DND-41 (cell line): Measurements from ENCODE around the gene SKIC8.

Experiments
- ATAC-seq: fragments of 200-7000 bp; cut with Tn5 transposase; 3 replicates; pipeline ENCODE4 v1.9.1; 2021; ENCODE audit warnings: low read depth; ENCODE audit not compliant: insufficient read depth
- DNase-seq: peaks from one replicate; pipeline ENCODE4 v3.0.0-alpha.2; 2020
- H2AFZ ChIP-seq: 2 replicates; pipeline ENCODE4 v1.6.0; 2012; ENCODE audit warnings: low read depth, low read length
- H3K27ac ChIP-seq: 2 replicates; pipeline ENCODE4 v1.5.1; 2012; ENCODE audit warnings: low read length, inconsistent platforms
- H3K27me3 ChIP-seq: fragments of 200-600 bp; sonication (generic); 2 replicates; pipeline ENCODE4 v1.6.0; 2012; ENCODE audit warnings: low read length, mild to moderate bottlenecking, inconsistent platforms; ENCODE audit not compliant: insufficient read depth, poor library complexity
- H3K36me3 ChIP-seq: 2 replicates; pipeline ENCODE4 v1.5.1; 2012; ENCODE audit warnings: low read length, inconsistent platforms; ENCODE audit not compliant: insufficient read depth
- H3K4me1 ChIP-seq: 2 replicates; pipeline ENCODE4 v1.5.1; 2012; ENCODE audit warnings: mild to moderate bottlenecking, low read length; ENCODE audit not compliant: insufficient read depth
- H3K4me2 ChIP-seq: 2 replicates; pipeline ENCODE4 v1.6.0; 2012; ENCODE audit warnings: mild to moderate bottlenecking, moderate library complexity, low read length, inconsistent platforms; ENCODE audit not compliant: insufficient read depth
- H3K4me3 ChIP-seq, 2 experiments: fragments of 200-600 bp in 1 of 2; shearing (Covaris generic) in 1 of 2; 2 replicates each; pipeline ENCODE4 v1.5.1; 2012 to 2016; ENCODE audit warnings: inconsistent platforms in 2 of 2, low read length in 2 of 2, mild to moderate bottlenecking in 2 of 2, low read depth in 1 of 2, moderate library complexity in 1 of 2
- H3K79me2 ChIP-seq: 2 replicates; pipeline ENCODE4 v1.6.0; 2012; ENCODE audit warnings: low read length, inconsistent platforms; ENCODE audit not compliant: insufficient read depth
- H3K9ac ChIP-seq: 2 replicates; pipeline ENCODE4 v1.6.0; 2012; ENCODE audit warnings: low read depth, mild to moderate bottlenecking, inconsistent platforms, low read length, moderate library complexity
- H3K9me3 ChIP-seq: 2 replicates; pipeline ENCODE4 v1.5.1; 2012; ENCODE audit warnings: low read length, moderate library complexity, mild to moderate bottlenecking, inconsistent platforms; ENCODE audit not compliant: insufficient read depth, severe bottlenecking
- H4K20me1 ChIP-seq: 2 replicates; pipeline ENCODE4 v1.6.0; 2012; ENCODE audit warnings: low read length; ENCODE audit not compliant: insufficient read depth
- CTCF ChIP-seq: IDR thresholded peaks from 2 replicates; pipeline ENCODE4 v1.5.1; 2012; ENCODE audit warnings: borderline replicate concordance, low read length, moderate library complexity, mild to moderate bottlenecking; ENCODE audit not compliant: poor library complexity, severe bottlenecking; ENCODE audit errors: extremely low read depth
- EZH2 ChIP-seq: IDR thresholded peaks from 3 replicates; pipeline ENCODE4 v1.6.1; 2012; ENCODE audit warnings: borderline replicate concordance, low read depth, mild to moderate bottlenecking, moderate library complexity, low read length, inconsistent platforms; ENCODE audit not compliant: severe bottlenecking

The SKIC8 gene

GRCh38 chr15:78244893-78245292 lies 54.5 kb downstream of the SKIC8 start:
- no peak overlapping the region for H3K4me2 ChIP-seq
- ATAC-seq (no peak), DNase-seq (no peak)
- no peaks in the 10 kb centered on the region for H3K27me3 ChIP-seq
- no peaks in the 10 kb centered on the region for H4K20me1 ChIP-seq
- no peak overlapping the region for H3K4me3 ChIP-seq
- TF ChIP-seq EZH2: no peak
- TF ChIP-seq CTCF: no peak
- H2AFZ ChIP-seq: no peak overlapping the region
- no peaks in the 10 kb centered on the region for H3K4me1 ChIP-seq
- H3K36me3 ChIP-seq: no peaks in the 10 kb centered on the region
- no peaks in the 10 kb centered on the region for H3K9me3 ChIP-seq
- no peak overlapping the region for H3K27ac ChIP-seq
- H3K79me2 ChIP-seq: no peaks in the 10 kb centered on the region
- no peak overlapping the region for H3K9ac ChIP-seq

GRCh38 chr15:78244101-78244500 lies 55.3 kb downstream of the SKIC8 start:
- H3K4me2 ChIP-seq: no peak overlapping the region
- H3K4me3 ChIP-seq: no peak overlapping the region
- no peaks in the 10 kb centered on the region for H3K79me2 ChIP-seq
- H3K9ac ChIP-seq: no peak overlapping the region
- H2AFZ ChIP-seq: no peak overlapping the region
- no peaks in the 10 kb centered on the region for H3K4me1 ChIP-seq
- H3K9me3 ChIP-seq: no peaks in the 10 kb centered on the region
- DNase-seq: no peak
- no peak for ATAC-seq
- TF ChIP-seq EZH2 (no peak), CTCF (no peak)
- no peak overlapping the region for H3K27ac ChIP-seq
- no peaks in the 10 kb centered on the region for H3K36me3 ChIP-seq
- no peaks in the 10 kb centered on the region for H3K27me3 ChIP-seq
- H4K20me1 ChIP-seq: no peaks in the 10 kb centered on the region

GRCh38 chr15:78243491-78243941 lies 55.9 kb downstream of the SKIC8 start:
- Histone ChIP-seq H3K79me2 (no peaks in the 10 kb centered on the region), H3K27ac (no peak overlapping the region), H3K36me3 (no peaks in the 10 kb centered on the region), H2AFZ (no peak overlapping the region), H3K4me1 (no peaks in the 10 kb centered on the region), H3K9me3 (no peaks in the 10 kb centered on the region), H3K27me3 (no peaks in the 10 kb centered on the region), H3K4me3 (no peak overlapping the region), H4K20me1 (no peaks in the 10 kb centered on the region), H3K4me2 (no peak overlapping the region), H3K9ac (no peak overlapping the region)
- TF ChIP-seq EZH2 (no peak), CTCF (no peak)
- ATAC-seq (no peak), DNase-seq (no peak)

GRCh38 chr15:78243058-78243457 lies 56.4 kb downstream of the SKIC8 start:
- no peaks in the 10 kb centered on the region for H3K9me3 ChIP-seq
- no peak overlapping the region for H2AFZ ChIP-seq
- ATAC-seq (no peak), DNase-seq (no peak)
- H3K27me3 ChIP-seq: no peaks in the 10 kb centered on the region
- no peaks in the 10 kb centered on the region for H3K79me2 ChIP-seq
- no peaks in the 10 kb centered on the region for H4K20me1 ChIP-seq
- no peaks in the 10 kb centered on the region for H3K4me1 ChIP-seq
- no peak overlapping the region for H3K4me2 ChIP-seq
- H3K27ac ChIP-seq: no peak overlapping the region
- no peaks in the 10 kb centered on the region for H3K36me3 ChIP-seq
- no peak for TF ChIP-seq CTCF
- no peak for TF ChIP-seq EZH2
- no peak overlapping the region for H3K9ac ChIP-seq
- H3K4me3 ChIP-seq: no peak overlapping the region
